Measurements from ENCODE around the gene POLD2.

- TF ChIP-seq MXD4 (CRISPR knock-in tag; IDR thresholded peaks at IDR 0.05; ENCODE audit: borderline replicate concordance) (no peak), CTCF (IDR thresholded peaks at IDR 0.05) (no peak), GABPB1 (CRISPR knock-in tag; IDR thresholded peaks at IDR 0.05) (no peak)
Measured at GRCh38 chr7:44067064-44067951, 56.0 kb downstream of the POLD2 start.

Data from WTC11 (cell line).